ENCODE results near the gene WDR45.

Gene WDR45

DNA sequence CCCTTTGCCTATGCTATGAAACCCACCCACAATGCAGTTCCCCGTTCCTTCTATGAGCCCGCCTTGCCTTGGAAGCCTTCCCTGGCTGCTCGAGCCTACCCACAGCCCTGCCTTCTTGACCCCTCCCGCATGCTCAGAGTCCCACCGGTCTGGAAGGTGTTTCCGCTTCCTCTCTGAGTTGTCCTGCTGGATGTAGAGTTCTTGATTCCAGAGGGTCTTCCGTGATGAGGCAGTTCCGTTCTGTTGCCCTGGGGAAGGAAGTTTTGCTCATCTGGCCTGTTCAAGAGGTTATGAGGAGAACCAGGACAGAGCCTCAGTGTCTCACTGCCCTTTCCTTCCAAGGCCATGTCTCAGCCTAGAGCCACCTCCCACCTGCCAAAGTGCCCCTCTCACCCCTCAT, 36.4 kb upstream of the WDR45 start:
- no peak for DNase-seq (ENCODE audit: low read depth)
- TF ChIP-seq, protein P1, sequence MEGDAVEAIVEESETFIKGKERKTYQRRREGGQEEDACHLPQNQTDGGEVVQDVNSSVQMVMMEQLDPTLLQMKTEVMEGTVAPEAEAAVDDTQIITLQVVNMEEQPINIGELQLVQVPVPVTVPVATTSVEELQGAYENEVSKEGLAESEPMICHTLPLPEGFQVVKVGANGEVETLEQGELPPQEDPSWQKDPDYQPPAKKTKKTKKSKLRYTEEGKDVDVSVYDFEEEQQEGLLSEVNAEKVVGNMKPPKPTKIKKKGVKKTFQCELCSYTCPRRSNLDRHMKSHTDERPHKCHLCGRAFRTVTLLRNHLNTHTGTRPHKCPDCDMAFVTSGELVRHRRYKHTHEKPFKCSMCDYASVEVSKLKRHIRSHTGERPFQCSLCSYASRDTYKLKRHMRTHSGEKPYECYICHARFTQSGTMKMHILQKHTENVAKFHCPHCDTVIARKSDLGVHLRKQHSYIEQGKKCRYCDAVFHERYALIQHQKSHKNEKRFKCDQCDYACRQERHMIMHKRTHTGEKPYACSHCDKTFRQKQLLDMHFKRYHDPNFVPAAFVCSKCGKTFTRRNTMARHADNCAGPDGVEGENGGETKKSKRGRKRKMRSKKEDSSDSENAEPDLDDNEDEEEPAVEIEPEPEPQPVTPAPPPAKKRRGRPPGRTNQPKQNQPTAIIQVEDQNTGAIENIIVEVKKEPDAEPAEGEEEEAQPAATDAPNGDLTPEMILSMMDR (IDR thresholded peaks at IDR 0.05; ENCODE audit: control insufficient read depth, extremely low read depth, insufficient read depth): no peak
- H3K4me3 ChIP-seq (ENCODE audit: low read depth, low read length): no peak overlapping the region

DNA sequence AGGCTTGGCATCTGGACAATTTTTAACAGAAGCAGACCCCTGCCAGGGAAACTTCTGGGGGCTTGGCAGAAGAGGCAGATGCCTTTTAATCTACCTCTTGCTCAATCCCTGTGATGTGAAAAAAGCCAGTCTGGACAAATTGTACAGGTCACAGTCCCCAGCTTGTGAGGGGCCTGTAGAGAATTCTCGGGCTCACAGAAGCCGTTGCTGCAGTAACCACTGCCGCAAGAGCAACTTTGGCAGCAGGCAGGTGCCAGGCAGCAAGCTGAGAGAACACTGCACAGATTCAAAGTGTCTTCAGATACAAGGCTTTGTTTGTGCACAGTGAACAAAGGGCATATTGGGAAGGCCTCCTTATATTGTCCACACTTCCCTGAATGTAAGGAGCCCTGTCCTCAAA, 32.1 kb upstream of the WDR45 start:
- TF ChIP-seq, protein P1 (IDR thresholded peaks at IDR 0.05; ENCODE audit: control insufficient read depth, extremely low read depth, insufficient read depth): no peak
- no peak for DNase-seq (ENCODE audit: low read depth)
- H3K4me3 ChIP-seq (ENCODE audit: low read depth, low read length): no peak overlapping the region

DNA sequence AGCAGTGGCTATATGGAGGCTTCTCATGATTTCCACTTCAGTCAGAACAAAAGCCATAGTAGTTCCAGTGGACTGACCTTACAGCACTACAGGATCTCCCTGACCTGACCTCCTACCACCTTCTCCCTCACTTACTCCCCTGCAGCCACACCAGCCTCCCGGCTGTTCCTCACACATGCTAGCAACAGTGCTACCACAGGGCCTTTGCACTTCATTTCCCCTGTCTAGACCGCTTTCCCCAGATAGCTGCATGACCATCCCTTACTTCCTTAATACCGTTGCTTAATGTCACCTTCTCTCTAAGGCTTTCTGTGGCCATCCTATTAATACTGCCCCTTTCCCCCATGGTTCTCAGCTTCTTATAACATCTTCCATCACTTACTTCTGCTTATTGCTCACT, 30.7 kb upstream of the WDR45 start:
- no peak overlapping the region for H3K4me3 ChIP-seq (ENCODE audit: low read depth, low read length)
- TF ChIP-seq, protein P1 (IDR thresholded peaks at IDR 0.05; ENCODE audit: control insufficient read depth, extremely low read depth, insufficient read depth): no peak
- no peak for DNase-seq (ENCODE audit: low read depth)

DNA sequence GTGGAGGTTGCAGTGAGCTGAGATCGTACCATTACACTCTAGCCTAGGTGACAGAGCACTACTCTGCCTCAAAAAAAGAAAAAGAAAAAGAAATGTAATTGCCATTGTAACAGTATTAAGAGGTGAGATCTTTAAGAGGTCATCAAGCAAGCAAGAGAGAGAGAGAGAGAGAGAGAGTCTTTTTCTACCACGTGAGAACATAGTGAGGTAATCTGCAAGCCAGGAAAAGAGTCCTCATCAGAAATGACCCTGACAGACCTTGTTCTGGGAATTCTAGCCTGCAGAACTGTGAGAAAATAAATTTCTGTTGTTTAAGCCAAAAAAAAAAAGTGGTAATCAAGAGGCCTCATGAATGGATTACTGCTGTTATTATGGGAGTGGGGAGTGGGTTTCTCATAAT, 29.0 kb upstream of the WDR45 start:
- TF ChIP-seq, protein P1 (IDR thresholded peaks at IDR 0.05; ENCODE audit: control insufficient read depth, extremely low read depth, insufficient read depth): no peak
- no peak overlapping the region for H3K4me3 ChIP-seq (ENCODE audit: low read depth, low read length)
- DNase-seq (ENCODE audit: low read depth): no peak

DNA sequence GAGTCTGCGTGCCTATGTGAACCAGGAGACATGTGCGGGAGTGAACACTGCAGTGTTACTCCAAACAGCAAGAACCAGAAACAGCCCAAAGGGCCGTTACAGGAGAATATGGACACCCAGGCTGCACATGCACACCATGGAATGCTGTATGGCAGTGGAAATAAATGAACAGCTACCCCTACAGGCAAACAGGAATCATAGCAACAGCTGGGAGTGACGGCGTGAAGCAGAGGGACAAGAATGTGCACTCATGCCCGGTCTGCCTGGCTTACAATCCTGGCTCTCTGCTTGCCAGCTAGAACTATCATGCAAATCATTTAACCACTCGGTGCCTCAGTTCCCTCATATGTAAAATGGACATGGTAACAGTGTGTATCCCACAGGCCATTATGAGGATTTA, 27.2 kb upstream of the WDR45 start:
- no peak for DNase-seq (ENCODE audit: low read depth)
- H3K4me3 ChIP-seq (ENCODE audit: low read depth, low read length): no peak overlapping the region
- TF ChIP-seq, protein P1 (IDR thresholded peaks at IDR 0.05; ENCODE audit: control insufficient read depth, extremely low read depth, insufficient read depth): peak; percentile 30

DNA sequence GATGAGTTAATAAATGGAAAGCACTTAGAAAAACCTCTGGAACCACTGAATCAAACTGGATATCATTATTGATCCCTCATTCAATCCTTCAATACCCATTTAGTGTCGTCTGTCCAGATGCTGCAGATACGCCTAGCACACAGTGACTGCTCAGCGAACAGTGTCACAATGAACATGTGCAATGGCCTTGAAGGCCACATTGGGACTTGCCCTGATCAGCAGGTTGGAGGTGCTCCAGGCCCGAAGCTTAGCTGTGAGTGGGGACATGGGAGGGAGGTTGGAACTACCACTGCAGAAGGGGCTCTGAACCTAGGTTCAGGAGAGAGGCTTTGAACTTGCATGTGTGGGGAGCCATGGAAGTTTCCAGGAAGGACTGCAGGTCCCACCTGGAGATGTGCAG, 26.6 kb upstream of the WDR45 start:
- TF ChIP-seq, protein P1 (IDR thresholded peaks at IDR 0.05; ENCODE audit: control insufficient read depth, extremely low read depth, insufficient read depth): no peak
- H3K4me3 ChIP-seq (ENCODE audit: low read depth, low read length): no peak overlapping the region
- DNase-seq (ENCODE audit: low read depth): no peak

DNA sequence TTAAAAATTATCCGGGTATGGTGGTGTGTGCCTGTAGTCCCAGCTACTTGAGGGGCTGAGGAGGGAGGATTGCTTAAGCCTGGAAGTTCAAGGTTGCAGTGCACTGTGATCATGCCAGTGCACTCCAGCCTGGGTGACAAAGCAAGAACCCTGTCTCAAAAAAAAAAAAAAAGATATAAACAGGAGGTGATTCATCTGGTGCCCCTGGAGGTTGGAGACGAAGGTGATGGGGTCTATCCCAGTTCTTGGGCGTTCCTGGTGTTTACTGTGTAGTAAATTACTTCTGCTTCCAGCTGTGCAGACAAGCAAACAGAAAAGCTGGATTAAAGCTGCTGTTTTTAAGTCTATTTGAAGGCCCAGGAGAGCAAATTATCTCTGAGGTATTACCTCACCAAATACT, 23.9 kb upstream of the WDR45 start:
- TF ChIP-seq, protein P1 (IDR thresholded peaks at IDR 0.05; ENCODE audit: control insufficient read depth, extremely low read depth, insufficient read depth): no peak
- no peak for DNase-seq (ENCODE audit: low read depth)
- no peak overlapping the region for H3K4me3 ChIP-seq (ENCODE audit: low read depth, low read length)
